GM23338 (cell line): Measurements from ENCODE around the gene BRD7. TPM values are rescaled to one million over a fixed set of nuclear protein-coding genes. Genes with fewer than 3 reads are reported as not detected.

ENCODE experiments used
- ATAC-seq: fragments of 200-7000 bp; cut with Tn5 transposase; 3 replicates; pipeline ENCODE4 v1.9.1; 2020
- DNase-seq: peaks from one replicate; pipeline ENCODE4 v3.0.0-alpha.2; 2015; ENCODE audit warnings: low spot score
- H2AFZ ChIP-seq: fragments of 200-600 bp; sonication (generic); 2 replicates; pipeline ENCODE4 v1.8.0; 2016; ENCODE audit warnings: antibody characterized with exemption, mild to moderate bottlenecking, moderate library complexity
- H3F3A ChIP-seq: fragments of 200-600 bp; sonication (generic); replicated peaks from 2 replicates; pipeline ENCODE4 v1.8.0; 2017; ENCODE audit warnings: antibody characterized with exemption, mixed run types, low read depth
- H3K27ac ChIP-seq: fragments of 200-600 bp; sonication (generic); 2 replicates; pipeline ENCODE4 v1.6.1; 2016; ENCODE audit warnings: low read depth
- H3K27me3 ChIP-seq: fragments of 200-600 bp; sonication (generic); 2 replicates; pipeline ENCODE4 v1.8.0; 2016; ENCODE audit warnings: mild to moderate bottlenecking, mixed run types, moderate library complexity; ENCODE audit not compliant: insufficient read depth
- H3K36me3 ChIP-seq: fragments of 200-600 bp; sonication (generic); 2 replicates; pipeline ENCODE4 v1.8.0; 2016; ENCODE audit warnings: mild to moderate bottlenecking; ENCODE audit not compliant: insufficient read depth
- H3K4me1 ChIP-seq: fragments of 200-600 bp; sonication (generic); 2 replicates; pipeline ENCODE4 v1.8.0; 2016; ENCODE audit warnings: mild to moderate bottlenecking, moderate library complexity; ENCODE audit not compliant: insufficient read depth
- H3K4me2 ChIP-seq: fragments of 200-600 bp; sonication (generic); 2 replicates; pipeline ENCODE4 v1.7.1; 2017; ENCODE audit warnings: mixed run types
- H3K4me3 ChIP-seq: fragments of 200-600 bp; sonication (generic); 2 replicates; pipeline ENCODE4 v1.6.1; 2016; ENCODE audit warnings: mixed run types
- H3K79me2 ChIP-seq: fragments of 200-600 bp; sonication (generic); replicated peaks from 2 replicates; pipeline ENCODE4 v1.8.0; 2017; ENCODE audit warnings: mild to moderate bottlenecking; ENCODE audit not compliant: insufficient read depth
- H3K9me2 ChIP-seq: fragments of 200-600 bp; sonication (generic); 2 replicates; pipeline ENCODE4 v1.8.0; 2017; ENCODE audit not compliant: insufficient read depth
- H4K20me1 ChIP-seq: fragments of 200-600 bp; sonication (generic); replicated peaks from 2 replicates; pipeline ENCODE4 v1.8.0; 2017; ENCODE audit warnings: mild to moderate bottlenecking; ENCODE audit not compliant: insufficient read depth
- H3K27ac Mint-ChIP-seq: 2 replicates; pipeline ENCODE4 v1.8.0; 2020; ENCODE audit warnings: inconsistent platforms, mild to moderate bottlenecking, moderate library complexity, mixed read lengths
- H3K27me3 Mint-ChIP-seq: 3 replicates; pipeline ENCODE4 v1.8.0; 2022; ENCODE audit warnings: low read depth, mild to moderate bottlenecking, moderate library complexity, mixed read lengths, inconsistent platforms; ENCODE audit not compliant: insufficient read depth, poor library complexity
- H3K36me3 Mint-ChIP-seq: 3 replicates; pipeline ENCODE4 v1.8.0; 2021; ENCODE audit warnings: low read depth, mild to moderate bottlenecking, inconsistent platforms, moderate library complexity, mixed read lengths
- H3K4me1 Mint-ChIP-seq: 3 replicates; pipeline ENCODE4 v1.8.0; 2020; ENCODE audit warnings: mild to moderate bottlenecking, inconsistent platforms, mixed read lengths
- H3K4me3 Mint-ChIP-seq: 3 replicates; pipeline ENCODE4 v1.8.0; 2021; ENCODE audit warnings: moderate library complexity, mild to moderate bottlenecking, inconsistent platforms, mixed read lengths
- H3K9me3 Mint-ChIP-seq: 3 replicates; pipeline ENCODE4 v1.8.0; 2020; ENCODE audit warnings: moderate library complexity, mild to moderate bottlenecking, inconsistent platforms, mixed read lengths
- CREB1 ChIP-seq: fragments of 250-450 bp; sonication (Bioruptor Pico); IDR thresholded peaks from 2 replicates; pipeline ENCODE4 v1.5.0; 2020; ENCODE audit warnings: low read depth, mild to moderate bottlenecking, moderate library complexity
- EZH2 ChIP-seq: fragments of 200-600 bp; sonication (generic); IDR thresholded peaks from one replicate; pipeline ENCODE4 v1.8.0; 2017; ENCODE audit warnings: antibody characterized with exemption, mild to moderate bottlenecking, low read depth; ENCODE audit not compliant: unreplicated experiment
- EZH2phosphoT487 ChIP-seq: fragments of 200-600 bp; sonication (generic); IDR thresholded peaks from one replicate; pipeline ENCODE4 v1.8.1; 2018; ENCODE audit warnings: antibody characterized with exemption; ENCODE audit not compliant: unreplicated experiment
- NANOG ChIP-seq: IDR thresholded peaks from 2 replicates; pipeline ENCODE4 v1.6.1; 2016; ENCODE audit warnings: antibody characterized with exemption, borderline replicate concordance
- POLR2AphosphoS5 ChIP-seq: IDR thresholded peaks from 2 replicates; pipeline ENCODE4 v1.6.1; 2016; ENCODE audit warnings: antibody characterized with exemption, low read depth
- STAT1 ChIP-seq: IDR thresholded peaks from one replicate; pipeline ENCODE4 v1.6.1; 2016; ENCODE audit warnings: antibody characterized with exemption; ENCODE audit not compliant: unreplicated experiment
- ZNF114 ChIP-seq: fragments of 250-450 bp; sonication (Bioruptor Pico); IDR thresholded peaks from 2 replicates; pipeline ENCODE4 v1.5.0; 2020; ENCODE audit warnings: mild to moderate bottlenecking, moderate library complexity
- ZNF331 ChIP-seq: fragments of 250-450 bp; sonication (Bioruptor Pico); IDR thresholded peaks from 2 replicates; pipeline ENCODE4 v1.5.0; 2020; ENCODE audit warnings: low read depth, mild to moderate bottlenecking, moderate library complexity
- polyA plus RNA-seq: library from polyadenylated mRNA; unstranded; fragments of >200 nt; fragmentation: Nextera tagmentation; extraction: Ambion mirVana; gene quantifications from 2 replicates; pipeline ENCODE4 v1.2.1, GENCODE V29; 2016
- total RNA-seq: library from RNA; depleted of rRNA; stranded (reverse); fragments of >200 nt; shearing (Covaris generic); gene quantifications from 2 replicates; pipeline ENCODE4 v1.2.3, GENCODE V29; 2014
- TF ChIP-seq, protein P1 (sequence below), 2 experiments: fragments of 200-600 bp in 1 of 2; sonication (generic) in 1 of 2; conservative IDR thresholded peaks; 2 replicates each; pipeline versions ENCODE4 v1.5.1 to v1.6.1; 2016 to 2017; ENCODE audit warnings: antibody characterized with exemption in 2 of 2, low read depth in 2 of 2, mild to moderate bottlenecking in 2 of 2, moderate library complexity in 1 of 2
- TF ChIP-seq, protein P2 (sequence below): fragments of 250-450 bp; sonication (Bioruptor Pico); IDR thresholded peaks from 2 replicates; pipeline ENCODE4 v1.5.0; 2020; ENCODE audit warnings: mild to moderate bottlenecking, moderate library complexity
- TF ChIP-seq, protein P3 (sequence below): IDR thresholded peaks from 2 replicates; pipeline ENCODE4 v1.6.1; 2016; ENCODE audit warnings: antibody characterized with exemption
- TF ChIP-seq, protein P4 (sequence below): IDR thresholded peaks from one replicate; pipeline ENCODE4 v1.6.1; 2018; ENCODE audit warnings: antibody characterized with exemption; ENCODE audit not compliant: unreplicated experiment

BRD7 gene
- total and polyA plus RNA-seq, 2 experiments from 2014 or later = 93.0 to 149 TPM

DNA sequence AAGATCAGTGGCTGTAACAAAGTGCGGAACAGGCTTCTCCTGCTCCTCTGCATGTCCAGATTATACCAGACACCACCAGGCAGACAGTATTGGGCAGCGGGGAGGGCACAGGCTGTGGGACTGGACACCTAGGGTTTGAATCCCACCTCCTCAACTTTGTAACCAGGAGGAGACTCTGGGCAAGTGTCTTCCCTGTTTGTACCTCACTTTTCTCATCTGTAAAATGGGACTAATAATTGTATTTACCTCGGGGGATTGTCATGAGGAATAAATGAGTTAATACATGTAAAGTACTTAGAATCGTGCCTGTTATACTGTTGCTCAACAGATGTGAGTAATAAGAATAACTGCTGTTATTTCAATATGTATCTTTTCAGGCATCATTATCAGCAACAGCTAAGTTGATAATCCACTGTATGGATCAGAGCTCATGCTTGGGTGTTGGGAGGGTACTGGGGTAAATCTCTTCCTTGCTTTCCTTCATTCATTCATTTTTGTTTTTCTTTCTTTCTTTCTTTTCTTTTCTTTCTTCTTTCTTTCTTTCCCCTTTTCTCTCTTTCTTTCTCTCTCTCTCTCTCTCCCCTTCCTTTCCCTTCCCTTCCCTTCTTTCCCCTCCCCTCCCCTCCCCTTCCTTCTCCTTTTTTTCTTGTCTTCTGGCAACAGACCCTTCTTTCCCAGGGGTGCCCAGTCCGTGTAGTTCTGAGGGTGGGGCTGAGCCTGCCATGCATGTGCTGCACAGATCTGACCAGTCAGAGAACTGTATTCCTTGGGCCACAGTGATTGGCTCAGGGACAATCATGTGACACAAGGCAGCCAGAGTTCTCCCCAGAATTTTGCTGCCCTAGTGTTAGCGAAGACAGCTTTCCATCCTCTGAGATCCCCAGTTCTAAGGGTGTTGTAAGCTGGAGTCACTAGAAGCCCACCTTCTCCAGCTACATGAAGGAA, 25.3 kb upstream of the BRD7 start (continued):
- TF ChIP-seq, protein P1, sequence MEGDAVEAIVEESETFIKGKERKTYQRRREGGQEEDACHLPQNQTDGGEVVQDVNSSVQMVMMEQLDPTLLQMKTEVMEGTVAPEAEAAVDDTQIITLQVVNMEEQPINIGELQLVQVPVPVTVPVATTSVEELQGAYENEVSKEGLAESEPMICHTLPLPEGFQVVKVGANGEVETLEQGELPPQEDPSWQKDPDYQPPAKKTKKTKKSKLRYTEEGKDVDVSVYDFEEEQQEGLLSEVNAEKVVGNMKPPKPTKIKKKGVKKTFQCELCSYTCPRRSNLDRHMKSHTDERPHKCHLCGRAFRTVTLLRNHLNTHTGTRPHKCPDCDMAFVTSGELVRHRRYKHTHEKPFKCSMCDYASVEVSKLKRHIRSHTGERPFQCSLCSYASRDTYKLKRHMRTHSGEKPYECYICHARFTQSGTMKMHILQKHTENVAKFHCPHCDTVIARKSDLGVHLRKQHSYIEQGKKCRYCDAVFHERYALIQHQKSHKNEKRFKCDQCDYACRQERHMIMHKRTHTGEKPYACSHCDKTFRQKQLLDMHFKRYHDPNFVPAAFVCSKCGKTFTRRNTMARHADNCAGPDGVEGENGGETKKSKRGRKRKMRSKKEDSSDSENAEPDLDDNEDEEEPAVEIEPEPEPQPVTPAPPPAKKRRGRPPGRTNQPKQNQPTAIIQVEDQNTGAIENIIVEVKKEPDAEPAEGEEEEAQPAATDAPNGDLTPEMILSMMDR (conservative IDR thresholded peaks at IDR 0.05; ENCODE audit: low read depth in 2 of 2) = no peak
- TF ChIP-seq ZNF331 (CRISPR knock-in tag) (no peak), EZH2 (no peak), NANOG (no peak), ZNF114 (CRISPR knock-in tag) (no peak)

- H3K4me1 ChIP-seq = no peaks in the 10 kb centered on the region
- TF ChIP-seq POLR2AphosphoS5 = no peak
- TF ChIP-seq EZH2phosphoT487 = no peak
- no peak for TF ChIP-seq ZNF114 (CRISPR knock-in tag)
- TF ChIP-seq CREB1 (CRISPR knock-in tag) = no peak
- TF ChIP-seq STAT1 = no peak
- TF ChIP-seq, protein P2, sequence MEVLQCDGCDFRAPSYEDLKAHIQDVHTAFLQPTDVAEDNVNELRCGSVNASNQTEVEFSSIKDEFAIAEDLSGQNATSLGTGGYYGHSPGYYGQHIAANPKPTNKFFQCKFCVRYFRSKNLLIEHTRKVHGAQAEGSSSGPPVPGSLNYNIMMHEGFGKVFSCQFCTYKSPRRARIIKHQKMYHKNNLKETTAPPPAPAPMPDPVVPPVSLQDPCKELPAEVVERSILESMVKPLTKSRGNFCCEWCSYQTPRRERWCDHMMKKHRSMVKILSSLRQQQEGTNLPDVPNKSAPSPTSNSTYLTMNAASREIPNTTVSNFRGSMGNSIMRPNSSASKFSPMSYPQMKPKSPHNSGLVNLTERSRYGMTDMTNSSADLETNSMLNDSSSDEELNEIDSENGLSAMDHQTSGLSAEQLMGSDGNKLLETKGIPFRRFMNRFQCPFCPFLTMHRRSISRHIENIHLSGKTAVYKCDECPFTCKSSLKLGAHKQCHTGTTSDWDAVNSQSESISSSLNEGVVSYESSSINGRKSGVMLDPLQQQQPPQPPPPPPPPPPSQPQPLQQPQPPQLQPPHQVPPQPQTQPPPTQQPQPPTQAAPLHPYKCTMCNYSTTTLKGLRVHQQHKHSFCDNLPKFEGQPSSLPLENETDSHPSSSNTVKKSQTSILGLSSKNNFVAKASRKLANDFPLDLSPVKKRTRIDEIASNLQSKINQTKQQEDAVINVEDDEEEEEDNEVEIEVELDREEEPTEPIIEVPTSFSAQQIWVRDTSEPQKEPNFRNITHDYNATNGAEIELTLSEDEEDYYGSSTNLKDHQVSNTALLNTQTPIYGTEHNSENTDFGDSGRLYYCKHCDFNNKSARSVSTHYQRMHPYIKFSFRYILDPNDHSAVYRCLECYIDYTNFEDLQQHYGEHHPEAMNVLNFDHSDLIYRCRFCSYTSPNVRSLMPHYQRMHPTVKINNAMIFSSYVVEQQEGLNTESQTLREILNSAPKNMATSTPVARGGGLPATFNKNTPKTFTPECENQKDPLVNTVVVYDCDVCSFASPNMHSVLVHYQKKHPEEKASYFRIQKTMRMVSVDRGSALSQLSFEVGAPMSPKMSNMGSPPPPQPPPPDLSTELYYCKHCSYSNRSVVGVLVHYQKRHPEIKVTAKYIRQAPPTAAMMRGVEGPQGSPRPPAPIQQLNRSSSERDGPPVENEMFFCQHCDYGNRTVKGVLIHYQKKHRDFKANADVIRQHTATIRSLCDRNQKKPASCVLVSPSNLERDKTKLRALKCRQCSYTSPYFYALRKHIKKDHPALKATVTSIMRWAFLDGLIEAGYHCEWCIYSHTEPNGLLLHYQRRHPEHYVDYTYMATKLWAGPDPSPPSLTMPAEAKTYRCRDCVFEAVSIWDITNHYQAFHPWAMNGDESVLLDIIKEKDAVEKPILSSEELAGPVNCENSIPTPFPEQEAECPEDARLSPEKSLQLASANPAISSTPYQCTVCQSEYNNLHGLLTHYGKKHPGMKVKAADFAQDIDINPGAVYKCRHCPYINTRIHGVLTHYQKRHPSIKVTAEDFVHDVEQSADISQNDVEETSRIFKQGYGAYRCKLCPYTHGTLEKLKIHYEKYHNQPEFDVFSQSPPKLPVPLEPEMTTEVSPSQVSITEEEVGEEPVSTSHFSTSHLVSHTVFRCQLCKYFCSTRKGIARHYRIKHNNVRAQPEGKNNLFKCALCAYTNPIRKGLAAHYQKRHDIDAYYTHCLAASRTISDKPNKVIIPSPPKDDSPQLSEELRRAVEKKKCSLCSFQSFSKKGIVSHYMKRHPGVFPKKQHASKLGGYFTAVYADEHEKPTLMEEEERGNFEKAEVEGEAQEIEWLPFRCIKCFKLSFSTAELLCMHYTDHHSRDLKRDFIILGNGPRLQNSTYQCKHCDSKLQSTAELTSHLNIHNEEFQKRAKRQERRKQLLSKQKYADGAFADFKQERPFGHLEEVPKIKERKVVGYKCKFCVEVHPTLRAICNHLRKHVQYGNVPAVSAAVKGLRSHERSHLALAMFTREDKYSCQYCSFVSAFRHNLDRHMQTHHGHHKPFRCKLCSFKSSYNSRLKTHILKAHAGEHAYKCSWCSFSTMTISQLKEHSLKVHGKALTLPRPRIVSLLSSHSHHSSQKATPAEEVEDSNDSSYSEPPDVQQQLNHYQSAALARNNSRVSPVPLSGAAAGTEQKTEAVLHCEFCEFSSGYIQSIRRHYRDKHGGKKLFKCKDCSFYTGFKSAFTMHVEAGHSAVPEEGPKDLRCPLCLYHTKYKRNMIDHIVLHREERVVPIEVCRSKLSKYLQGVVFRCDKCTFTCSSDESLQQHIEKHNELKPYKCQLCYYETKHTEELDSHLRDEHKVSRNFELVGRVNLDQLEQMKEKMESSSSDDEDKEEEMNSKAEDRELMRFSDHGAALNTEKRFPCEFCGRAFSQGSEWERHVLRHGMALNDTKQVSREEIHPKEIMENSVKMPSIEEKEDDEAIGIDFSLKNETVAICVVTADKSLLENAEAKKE = no peak
- TF ChIP-seq, protein P3, sequence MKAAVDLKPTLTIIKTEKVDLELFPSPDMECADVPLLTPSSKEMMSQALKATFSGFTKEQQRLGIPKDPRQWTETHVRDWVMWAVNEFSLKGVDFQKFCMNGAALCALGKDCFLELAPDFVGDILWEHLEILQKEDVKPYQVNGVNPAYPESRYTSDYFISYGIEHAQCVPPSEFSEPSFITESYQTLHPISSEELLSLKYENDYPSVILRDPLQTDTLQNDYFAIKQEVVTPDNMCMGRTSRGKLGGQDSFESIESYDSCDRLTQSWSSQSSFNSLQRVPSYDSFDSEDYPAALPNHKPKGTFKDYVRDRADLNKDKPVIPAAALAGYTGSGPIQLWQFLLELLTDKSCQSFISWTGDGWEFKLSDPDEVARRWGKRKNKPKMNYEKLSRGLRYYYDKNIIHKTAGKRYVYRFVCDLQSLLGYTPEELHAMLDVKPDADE = no peak
- TF ChIP-seq, protein P4, sequence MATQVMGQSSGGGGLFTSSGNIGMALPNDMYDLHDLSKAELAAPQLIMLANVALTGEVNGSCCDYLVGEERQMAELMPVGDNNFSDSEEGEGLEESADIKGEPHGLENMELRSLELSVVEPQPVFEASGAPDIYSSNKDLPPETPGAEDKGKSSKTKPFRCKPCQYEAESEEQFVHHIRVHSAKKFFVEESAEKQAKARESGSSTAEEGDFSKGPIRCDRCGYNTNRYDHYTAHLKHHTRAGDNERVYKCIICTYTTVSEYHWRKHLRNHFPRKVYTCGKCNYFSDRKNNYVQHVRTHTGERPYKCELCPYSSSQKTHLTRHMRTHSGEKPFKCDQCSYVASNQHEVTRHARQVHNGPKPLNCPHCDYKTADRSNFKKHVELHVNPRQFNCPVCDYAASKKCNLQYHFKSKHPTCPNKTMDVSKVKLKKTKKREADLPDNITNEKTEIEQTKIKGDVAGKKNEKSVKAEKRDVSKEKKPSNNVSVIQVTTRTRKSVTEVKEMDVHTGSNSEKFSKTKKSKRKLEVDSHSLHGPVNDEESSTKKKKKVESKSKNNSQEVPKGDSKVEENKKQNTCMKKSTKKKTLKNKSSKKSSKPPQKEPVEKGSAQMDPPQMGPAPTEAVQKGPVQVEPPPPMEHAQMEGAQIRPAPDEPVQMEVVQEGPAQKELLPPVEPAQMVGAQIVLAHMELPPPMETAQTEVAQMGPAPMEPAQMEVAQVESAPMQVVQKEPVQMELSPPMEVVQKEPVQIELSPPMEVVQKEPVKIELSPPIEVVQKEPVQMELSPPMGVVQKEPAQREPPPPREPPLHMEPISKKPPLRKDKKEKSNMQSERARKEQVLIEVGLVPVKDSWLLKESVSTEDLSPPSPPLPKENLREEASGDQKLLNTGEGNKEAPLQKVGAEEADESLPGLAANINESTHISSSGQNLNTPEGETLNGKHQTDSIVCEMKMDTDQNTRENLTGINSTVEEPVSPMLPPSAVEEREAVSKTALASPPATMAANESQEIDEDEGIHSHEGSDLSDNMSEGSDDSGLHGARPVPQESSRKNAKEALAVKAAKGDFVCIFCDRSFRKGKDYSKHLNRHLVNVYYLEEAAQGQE = no peak
These were observed 24.6 kb upstream of the BRD7 start for GRCh38 chr16:50393416-50393815.

More at GRCh38 chr16:50393416-50393815, 24.6 kb upstream of the BRD7 start:
- Histone ChIP-seq H2AFZ (no peak overlapping the region), H3K4me3 (no peak overlapping the region), H3K79me2 (no peaks in the 10 kb centered on the region), H3F3A (no peaks in the 10 kb centered on the region), H3K9me2 (0 out of 2 replicates have a peak, but pooled peaks cover 4% of the 10 kb centered on the region), H3K4me2 (no peak overlapping the region), H3K36me3 (no peaks in the 10 kb centered on the region), H3K27me3 (no peaks in the 10 kb centered on the region), H3K27ac (no peak overlapping the region), H4K20me1 (no peaks in the 10 kb centered on the region)
- ATAC-seq = no peak
- H3K9me3 Mint-ChIP-seq = no peaks in the 10 kb centered on the region
- H3K4me1 Mint-ChIP-seq = peaks cover 18% of the 10 kb centered on the region
- H3K36me3 Mint-ChIP-seq = no peaks in the 10 kb centered on the region
- no peak overlapping the region for H3K4me3 Mint-ChIP-seq
- H3K27me3 Mint-ChIP-seq = peaks cover 2% of the 10 kb centered on the region
- no peak for DNase-seq
- no peak overlapping the region for H3K27ac Mint-ChIP-seq
